GM12873 (cell line): ENCODE results near the gene JAK1.

Experiments
- CTCF ChIP-seq: IDR thresholded peaks from 2 replicates; pipeline ENCODE4 v1.5.1; 2012; ENCODE audit warnings: low read depth, mild to moderate bottlenecking, moderate library complexity, low read length, control low read depth; ENCODE audit not compliant: insufficient read depth; ENCODE audit errors: missing control alignments

Gene JAK1

GRCh38 chr1:64984737-64985136 is 18.4 kb upstream of the JAK1 start:
- no peak for TF ChIP-seq CTCF

- no peak for TF ChIP-seq CTCF
These were observed 17.8 kb upstream of the JAK1 start for GRCh38 chr1:64984106-64984505.

- no peak for TF ChIP-seq CTCF
These were observed 16.8 kb upstream of the JAK1 start for GRCh38 chr1:64983110-64983509.

GRCh38 chr1:64981601-64982533 is 15.5 kb upstream of the JAK1 start:
- no peak for TF ChIP-seq CTCF

GRCh38 chr1:64980745-64981600 is 14.6 kb upstream of the JAK1 start:
- no peak for TF ChIP-seq CTCF

GRCh38 chr1:64979358-64979757 is 13.0 kb upstream of the JAK1 start:
- no peak for TF ChIP-seq CTCF

- TF ChIP-seq CTCF = no peak
These were observed 10.0 kb upstream of the JAK1 start for GRCh38 chr1:64976361-64976760.
